Measurements from ENCODE around the gene ADK. TPM values are rescaled to one million over a fixed set of nuclear protein-coding genes. Genes with fewer than 3 reads are reported as not detected.
"Not testable (repeated sequence)": the region's sequence is repeated elsewhere in the genome, so short reads cannot be mapped to it uniquely, and the experiment has no call there.

ADK gene
- total RNA-seq, 1 donor: 18.3 TPM

- no peak for DNase-seq (ENCODE audit: low read depth in 2 of 3, low spot score in 2 of 3)
Observed at GRCh38 chr10:74453169-74453568, 302.1 kb downstream of the ADK start.

DNA sequence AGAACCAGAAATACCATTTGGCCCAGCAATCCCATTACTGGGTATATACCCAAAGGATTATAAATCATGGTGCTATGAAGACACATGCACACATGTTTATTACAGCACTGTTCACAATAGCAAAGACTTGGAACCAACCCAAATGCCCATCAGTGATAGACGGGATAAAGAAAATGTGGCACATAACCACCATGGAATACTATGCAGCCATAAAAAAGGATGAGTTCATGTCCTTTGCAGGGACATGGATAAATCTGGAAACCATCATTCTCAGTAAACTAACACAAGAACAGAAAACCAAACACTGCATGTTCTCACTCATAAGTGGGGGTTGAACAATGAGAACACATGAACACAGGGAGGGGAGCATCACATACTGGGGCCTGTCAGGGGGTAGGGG is 306.5 kb downstream of the ADK start:
- not testable (repeated sequence) for DNase-seq (ENCODE audit: low read depth in 2 of 3, low spot score in 2 of 3)

DNA sequence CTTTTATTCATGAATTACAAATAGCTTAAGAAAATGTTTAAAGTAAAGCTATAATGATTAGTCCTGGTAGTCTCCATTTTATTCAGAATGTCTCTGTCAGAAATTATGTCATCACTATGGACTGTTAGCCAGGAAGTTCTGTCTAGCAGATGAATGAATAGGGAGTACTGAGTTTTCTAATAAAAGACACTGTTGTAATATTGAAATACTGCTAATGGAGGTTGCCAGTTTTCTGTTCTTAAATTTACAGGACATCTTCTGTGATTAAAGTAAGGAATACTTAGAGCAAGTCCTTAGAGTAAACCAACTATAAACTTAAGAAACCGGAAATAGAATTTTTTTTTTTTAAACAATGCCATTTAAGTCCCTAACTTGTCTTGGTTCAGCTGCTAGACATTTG is 309.8 kb downstream of the ADK start:
- DNase-seq (ENCODE audit: low read depth in 2 of 3, low spot score in 2 of 3): no peak

DNA sequence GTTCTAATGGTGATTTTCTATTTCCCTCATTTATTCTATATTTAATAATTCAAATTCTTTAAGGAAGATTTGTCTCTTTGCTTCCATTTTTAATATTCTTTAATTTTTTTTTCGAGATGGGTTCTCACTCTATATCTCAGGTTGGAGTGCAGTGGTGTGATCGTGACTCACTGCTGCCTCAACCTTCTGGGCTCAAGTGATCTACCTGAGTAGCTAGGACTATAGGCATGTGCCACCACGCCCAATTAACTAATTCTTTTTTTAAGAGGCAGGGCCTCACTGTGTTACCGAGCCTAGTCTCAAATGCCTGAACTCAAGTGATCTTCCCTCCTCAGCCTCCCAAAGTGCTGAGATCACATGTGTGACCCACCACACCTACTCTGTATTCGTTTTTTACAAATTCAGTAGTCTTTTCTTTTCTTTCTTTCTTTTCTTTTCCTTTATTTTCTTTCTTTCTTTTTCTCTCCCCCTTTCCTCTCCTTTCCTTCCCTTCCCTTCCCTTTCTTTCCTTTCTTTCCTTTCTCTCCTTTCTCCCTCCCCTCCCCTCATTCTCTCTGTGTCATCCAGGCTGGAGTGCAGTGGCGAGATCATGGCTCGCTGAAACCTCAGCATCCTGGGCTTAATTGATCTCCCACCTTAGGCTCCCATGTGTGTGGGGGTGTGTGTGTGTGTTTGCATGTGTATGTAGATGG is 323.1 kb downstream of the ADK start:
- DNase-seq (ENCODE audit: low read depth in 2 of 3, low spot score in 2 of 3): no peak

- DNase-seq (ENCODE audit: low read depth in 2 of 3, low spot score in 2 of 3): not testable (repeated sequence)
Observed at GRCh38 chr10:74476162-74476706, 325.2 kb downstream of the ADK start.

DNA sequence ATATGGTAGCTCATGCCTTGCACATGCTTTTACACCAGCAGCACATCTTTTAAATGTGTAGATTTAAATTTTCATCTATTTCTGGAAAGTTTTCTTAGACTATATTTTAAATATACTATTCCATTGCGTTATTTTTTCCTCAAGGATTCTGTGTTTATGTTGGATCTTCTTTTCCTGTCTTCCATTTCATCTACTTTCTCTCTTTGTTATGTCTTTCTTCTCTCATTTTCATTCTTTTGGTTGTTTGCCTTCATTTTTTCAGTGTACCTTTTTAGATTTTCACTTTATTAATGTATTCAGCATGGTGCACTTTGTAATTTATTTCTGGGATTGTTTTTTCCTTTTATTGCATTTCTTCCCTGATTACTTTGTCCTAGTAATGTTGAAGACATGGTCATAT is 329.8 kb downstream of the ADK start:
- DNase-seq (ENCODE audit: low read depth in 2 of 3, low spot score in 2 of 3): no peak

DNA sequence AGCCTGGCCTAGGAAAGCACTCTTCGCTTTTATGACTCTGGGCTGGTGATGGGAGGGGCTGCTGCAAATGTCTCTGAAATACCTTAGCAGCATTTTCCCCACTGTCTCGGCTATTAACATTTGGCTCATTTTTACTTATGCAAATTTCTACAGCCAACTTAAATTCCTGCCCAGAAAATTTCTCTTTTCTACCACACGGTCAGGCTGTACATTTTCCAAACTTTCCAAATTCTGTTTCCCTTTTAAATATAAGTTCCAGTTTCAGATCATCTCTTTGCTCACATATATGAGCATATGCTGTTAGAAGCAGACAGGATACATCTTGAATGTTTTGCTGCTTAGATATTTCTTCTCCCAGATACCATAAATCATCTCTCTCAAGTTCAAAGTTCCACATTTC is 332.3 kb downstream of the ADK start:
- no peak for DNase-seq (ENCODE audit: low read depth in 2 of 3, low spot score in 2 of 3)

- no peak for DNase-seq (ENCODE audit: low read depth in 2 of 3, low spot score in 2 of 3)
Observed at GRCh38 chr10:74485283-74485682, 334.3 kb downstream of the ADK start.

DNA sequence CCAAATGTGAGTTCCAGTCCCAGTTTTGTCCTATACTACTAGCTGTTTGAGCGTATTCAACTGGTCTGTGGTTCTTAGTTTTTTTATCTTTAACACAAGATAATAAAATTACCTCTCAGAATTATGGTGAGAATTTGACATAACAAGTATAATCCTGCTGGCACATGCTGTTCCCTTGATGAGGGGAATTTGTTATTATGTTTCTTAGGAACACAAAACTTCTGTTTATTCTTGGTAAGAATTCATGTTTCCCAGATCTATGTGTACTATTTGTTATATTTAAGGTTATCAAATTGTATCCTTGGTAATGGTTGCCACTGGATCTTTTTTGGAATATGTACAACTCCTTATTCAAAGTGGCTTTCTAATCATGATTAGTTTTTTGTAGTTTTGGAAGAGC is 335.6 kb downstream of the ADK start:
- DNase-seq (ENCODE audit: low read depth in 2 of 3, low spot score in 2 of 3): no peak

GRCh38 chr10:74488907-74489306 is 337.9 kb downstream of the ADK start:
- DNase-seq (ENCODE audit: low read depth in 2 of 3, low spot score in 2 of 3): no peak

GRCh38 chr10:74490551-74490950 is 339.5 kb downstream of the ADK start:
- no peak for DNase-seq (ENCODE audit: low read depth in 2 of 3, low spot score in 2 of 3)

GRCh38 chr10:74491014-74491413 is 340.0 kb downstream of the ADK start:
- no peak for DNase-seq (ENCODE audit: low read depth in 2 of 3, low spot score in 2 of 3)

DNA sequence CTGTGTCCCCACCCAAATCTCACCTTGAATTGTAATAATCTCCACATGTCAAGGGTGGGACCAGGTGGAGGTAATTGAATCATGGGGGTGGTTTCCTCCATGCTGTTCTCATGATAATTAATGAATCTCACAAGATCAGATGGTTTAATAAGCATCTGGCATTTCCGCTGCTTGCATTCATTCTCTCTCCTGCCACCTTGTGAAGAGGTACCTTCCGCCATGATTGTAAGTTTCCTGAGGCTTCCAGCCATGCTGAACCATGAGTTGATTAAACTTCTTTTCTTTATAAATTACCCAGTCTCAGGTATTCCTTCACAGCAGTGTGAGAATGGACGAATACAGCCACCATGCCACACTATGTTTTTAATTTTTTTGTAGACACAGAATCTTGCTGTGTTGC is 345.3 kb downstream of the ADK start:
- DNase-seq (ENCODE audit: low read depth in 2 of 3, low spot score in 2 of 3): not testable (repeated sequence)

- DNase-seq (ENCODE audit: low read depth in 2 of 3, low spot score in 2 of 3): not testable (repeated sequence)
Observed at GRCh38 chr10:74498664-74499063, 347.6 kb downstream of the ADK start.

DNA sequence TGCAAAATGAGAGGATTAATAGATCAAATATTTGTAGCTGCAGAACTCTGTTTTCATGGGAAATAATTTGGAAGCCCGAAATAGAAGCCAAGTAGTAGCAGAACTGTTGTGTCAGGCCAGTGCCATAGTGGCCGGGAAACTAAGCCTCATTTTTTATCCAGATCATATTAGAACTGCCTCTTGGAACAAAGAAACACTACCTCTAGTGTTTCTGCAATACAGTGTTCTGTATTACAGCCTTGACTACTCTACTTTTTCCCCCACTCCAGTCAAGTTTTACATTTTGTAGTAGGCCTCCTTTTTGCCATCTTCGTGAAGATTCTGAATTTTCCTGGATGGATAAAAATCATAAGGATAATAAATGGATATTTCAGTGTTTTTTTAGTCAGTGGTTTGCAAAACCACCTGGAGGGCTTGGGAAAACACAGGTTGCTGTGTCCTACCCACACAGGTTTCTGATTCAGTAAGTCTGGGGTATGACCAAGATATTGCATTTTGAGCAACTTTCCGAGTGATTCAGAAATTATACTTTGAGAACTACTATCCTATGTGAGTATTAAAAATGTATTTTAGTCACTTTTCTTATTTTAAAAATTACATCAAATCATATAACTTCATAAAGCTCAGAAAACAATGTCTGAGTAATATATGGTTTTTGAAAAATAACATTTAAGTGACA is 349.1 kb downstream of the ADK start:
- DNase-seq (ENCODE audit: low read depth in 2 of 3, low spot score in 2 of 3): no peak

GRCh38 chr10:74500816-74501215 is 349.8 kb downstream of the ADK start:
- DNase-seq (ENCODE audit: low read depth in 2 of 3, low spot score in 2 of 3): no peak

DNA sequence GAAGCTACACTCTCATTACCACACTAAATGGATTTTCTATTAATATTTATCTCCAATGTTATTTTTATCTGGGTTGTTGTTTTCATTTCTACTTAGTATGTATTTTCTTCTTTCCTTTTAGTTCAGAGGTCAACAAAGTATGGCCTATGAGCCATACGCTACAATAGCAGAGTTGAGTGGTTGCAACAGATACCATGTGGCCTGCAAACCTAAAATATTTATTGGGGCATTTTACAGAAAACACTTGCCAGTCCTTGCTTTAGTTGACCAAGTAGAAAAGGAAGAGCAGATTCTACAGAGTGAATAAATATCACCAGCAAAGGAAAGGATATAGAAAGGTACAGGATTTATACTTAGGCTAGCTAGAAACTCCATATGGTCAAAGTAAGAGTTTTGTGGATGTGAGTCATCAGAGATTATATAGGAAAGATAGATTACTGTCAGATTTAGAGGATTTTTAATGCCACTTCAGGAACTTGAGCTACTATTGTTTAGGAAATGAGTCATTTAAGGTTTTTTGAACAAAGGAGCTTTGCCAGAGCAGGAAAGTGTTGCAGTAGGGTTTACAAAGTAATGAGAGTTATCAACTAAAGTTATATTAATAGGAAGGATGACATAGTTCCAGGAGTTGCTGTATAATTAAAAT is 352.1 kb downstream of the ADK start:
- peak in 1 of 3 donors; percentile 23 for DNase-seq (ENCODE audit: low read depth in 2 of 3, low spot score in 2 of 3)

- DNase-seq (ENCODE audit: low read depth in 2 of 3, low spot score in 2 of 3): no peak
Observed at GRCh38 chr10:74507951-74508350, 356.9 kb downstream of the ADK start.

DNA sequence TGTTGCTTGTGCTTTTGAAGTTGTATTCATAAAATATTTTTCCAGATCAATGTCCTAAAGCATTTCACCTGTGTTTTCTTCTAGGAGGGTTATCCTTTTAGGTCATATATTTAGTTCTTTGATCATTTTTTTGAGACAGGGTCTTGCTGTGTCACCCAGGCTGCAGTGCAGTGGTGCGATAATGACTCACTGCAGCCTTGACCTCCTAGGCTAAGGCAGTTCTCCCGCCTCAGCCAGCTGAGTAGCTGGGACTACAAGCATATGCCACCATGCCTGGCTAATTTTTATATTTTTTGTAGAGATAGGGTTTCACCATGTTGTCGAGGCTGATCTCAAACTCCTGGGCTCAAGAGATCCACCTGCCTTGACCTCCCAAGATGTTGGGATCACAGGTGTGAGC is 359.6 kb downstream of the ADK start:
- DNase-seq (ENCODE audit: low read depth in 2 of 3, low spot score in 2 of 3): no peak

GRCh38 chr10:74511051-74511450 is 360.0 kb downstream of the ADK start:
- DNase-seq (ENCODE audit: low read depth in 2 of 3, low spot score in 2 of 3): no peak

DNA sequence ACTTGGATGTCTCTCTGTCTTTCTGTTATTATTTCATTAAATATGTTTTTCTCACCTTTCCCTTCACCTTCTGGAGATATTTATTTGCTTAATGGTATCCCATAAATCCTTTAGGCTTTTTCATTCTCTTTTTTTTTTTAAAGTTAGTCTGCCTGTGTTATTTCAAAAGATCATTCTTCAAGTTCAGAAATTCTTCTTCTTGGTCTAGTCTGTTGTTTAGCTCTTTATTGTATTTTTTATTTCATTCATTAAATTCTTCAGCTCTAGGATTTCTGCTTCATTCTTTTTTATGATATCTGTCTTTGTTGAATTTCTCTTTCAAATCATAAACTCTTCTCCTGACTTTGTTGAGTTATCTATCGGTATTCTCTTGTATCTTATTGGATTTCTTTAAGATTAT is 363.3 kb downstream of the ADK start:
- no peak for DNase-seq (ENCODE audit: low read depth in 2 of 3, low spot score in 2 of 3)

DNA sequence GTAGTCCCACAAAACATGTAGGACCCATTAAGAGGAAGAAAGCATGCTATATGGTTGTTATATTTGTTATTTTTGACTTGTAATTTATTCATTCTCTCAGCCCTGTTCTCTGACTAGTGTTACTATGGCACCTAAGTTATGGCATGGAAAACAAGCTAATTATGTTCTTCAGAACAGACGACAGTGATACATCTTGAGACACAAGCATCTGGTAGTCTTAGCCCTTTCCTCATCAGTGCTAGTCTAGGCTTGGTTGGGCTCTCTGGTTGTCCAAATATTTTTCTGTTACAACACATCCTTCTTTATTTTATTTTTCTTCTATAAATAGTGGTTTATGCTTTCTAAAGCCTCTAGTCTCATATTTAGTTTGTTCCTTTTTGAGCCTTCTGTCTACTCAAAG is 367.0 kb downstream of the ADK start:
- no peak for DNase-seq (ENCODE audit: low read depth in 2 of 3, low spot score in 2 of 3)
